OCI-M1 (cell line): ENCODE measurements around the gene STRN4.
"Not testable (repeated sequence)": the region's sequence is repeated elsewhere in the genome, so short reads cannot be mapped to it uniquely, and the experiment has no call there.

Experiments used
- DNase-seq: peaks from one replicate; lab custom pipeline; 2025; lab: John Stamatoyannopoulos, UW

The STRN4 gene

GRCh38 chr19:46713781-46714443 lies 32.3 kb downstream of the STRN4 start:
- peak; percentile 80 for DNase-seq

- not testable (repeated sequence) for DNase-seq
These were observed 33.4 kb downstream of the STRN4 start for GRCh38 chr19:46712768-46713338.

- DNase-seq, result no peak
These were observed 35.6 kb downstream of the STRN4 start for GRCh38 chr19:46710687-46711086.

GRCh38 chr19:46704379-46705076 lies 41.7 kb downstream of the STRN4 start:
- peak; percentile 90 for DNase-seq

GRCh38 chr19:46700704-46701103 lies 45.5 kb downstream of the STRN4 start:
- no peak for DNase-seq

- DNase-seq, result no peak
These were observed 47.6 kb downstream of the STRN4 start for GRCh38 chr19:46698395-46699321.

GRCh38 chr19:46697204-46697960 lies 48.9 kb downstream of the STRN4 start:
- no peak for DNase-seq

GRCh38 chr19:46696866-46697203 lies 49.4 kb downstream of the STRN4 start:
- DNase-seq, result no peak

- no peak for DNase-seq
These were observed 50.2 kb downstream of the STRN4 start for GRCh38 chr19:46696052-46696451.

- DNase-seq, result no peak
These were observed 52.5 kb downstream of the STRN4 start for GRCh38 chr19:46693760-46694159.

- DNase-seq, result no peak
These were observed 53.1 kb downstream of the STRN4 start for GRCh38 chr19:46692918-46693722.

- no peak for DNase-seq
These were observed 54.3 kb downstream of the STRN4 start for GRCh38 chr19:46691948-46692347.

- DNase-seq, result no peak
These were observed 55.1 kb downstream of the STRN4 start for GRCh38 chr19:46691104-46691503.

- DNase-seq, result no peak
These were observed 56.9 kb downstream of the STRN4 start for GRCh38 chr19:46689358-46689757.

GRCh38 chr19:46687438-46688145 lies 58.7 kb downstream of the STRN4 start:
- no peak for DNase-seq

- no peak for DNase-seq
These were observed 61.1 kb downstream of the STRN4 start for GRCh38 chr19:46685189-46685588.

- no peak for DNase-seq
These were observed 68.0 kb downstream of the STRN4 start for GRCh38 chr19:46678110-46678732.

GRCh38 chr19:46674416-46675178 lies 71.7 kb downstream of the STRN4 start:
- no peak for DNase-seq

- DNase-seq, result no peak
These were observed 75.4 kb downstream of the STRN4 start for GRCh38 chr19:46670813-46671212.
